ENCODE data around the gene FXYD1.
A peak's percentile ranks its signal among the peaks of the same experiment; 100 is the strongest.

Gene FXYD1

GRCh38 chr19:35108730-35109129 lies 29.9 kb upstream of the FXYD1 start:
- TF ChIP-seq CTCF (conservative IDR thresholded peaks at IDR 0.05; ENCODE audit: low read depth, low read length) = no peak
- H3K4me3 ChIP-seq (ENCODE audit: low read length) = no peak overlapping the region
- no peak for DNase-seq (ENCODE audit: low read depth)

GRCh38 chr19:35109395-35110112 lies 29.1 kb upstream of the FXYD1 start:
- TF ChIP-seq CTCF (conservative IDR thresholded peaks at IDR 0.05; ENCODE audit: low read depth, low read length) = no peak
- no peak overlapping the region for H3K4me3 ChIP-seq (ENCODE audit: low read length)
- DNase-seq (ENCODE audit: low read depth) = no peak

- DNase-seq (ENCODE audit: low read depth) = no peak
- TF ChIP-seq CTCF (conservative IDR thresholded peaks at IDR 0.05; ENCODE audit: low read depth, low read length) = no peak
- H3K4me3 ChIP-seq (ENCODE audit: low read length) = no peak overlapping the region
Observed at GRCh38 chr19:35110974-35111373, 27.6 kb upstream of the FXYD1 start.

- no peak for TF ChIP-seq CTCF (conservative IDR thresholded peaks at IDR 0.05; ENCODE audit: low read depth, low read length)
- no peak for DNase-seq (ENCODE audit: low read depth)
- no peak overlapping the region for H3K4me3 ChIP-seq (ENCODE audit: low read length)
Observed at GRCh38 chr19:35112995-35113688, 25.5 kb upstream of the FXYD1 start.

GRCh38 chr19:35114353-35115176 lies 24.1 kb upstream of the FXYD1 start:
- peak overlapping the region; percentile 10 for H3K4me3 ChIP-seq (ENCODE audit: low read length)
- TF ChIP-seq CTCF (conservative IDR thresholded peaks at IDR 0.05; ENCODE audit: low read depth, low read length) = peak; percentile 100

GRCh38 chr19:35115177-35115951 lies 23.3 kb upstream of the FXYD1 start, which contains the start of gene FXYD3:
Gene FXYD3 (plus strand): TSS chr19:35115823. CDS start chr19:35119377, 3,554 bp downstream.
- no peak for TF ChIP-seq CTCF (conservative IDR thresholded peaks at IDR 0.05; ENCODE audit: low read depth, low read length)

More at GRCh38 chr19:35114353-35115176, 24.1 kb upstream of the FXYD1 start:
- no peak for DNase-seq (ENCODE audit: low read depth)

More at GRCh38 chr19:35115177-35115951, 23.3 kb upstream of the FXYD1 start, which contains the start of gene FXYD3:
- DNase-seq (ENCODE audit: low read depth) = no peak
- peak within 1 kb of the TSS; percentile 10 for H3K4me3 ChIP-seq (ENCODE audit: low read length)

Data from retinal pigment epithelial cell (primary cell).